HUES6 (cell line): Measurements from ENCODE around the gene RNASE7.

Experiments used
- H3K27ac ChIP-seq: 2 replicates; pipeline ENCODE4 v1.7.0; 2013; ENCODE audit warnings: low read depth, mild to moderate bottlenecking, low read length, inconsistent platforms
- H3K27me3 ChIP-seq: 2 replicates; pipeline ENCODE4 v1.6.1; 2013; ENCODE audit warnings: low read length; ENCODE audit not compliant: control insufficient read depth, insufficient read depth
- H3K36me3 ChIP-seq: 2 replicates; pipeline ENCODE4 v1.6.1; 2013; ENCODE audit warnings: low read length; ENCODE audit not compliant: control insufficient read depth, insufficient read depth
- H3K4me1 ChIP-seq: 2 replicates; pipeline ENCODE4 v1.6.1; 2013; ENCODE audit warnings: low read length; ENCODE audit not compliant: control insufficient read depth, insufficient read depth
- H3K4me3 ChIP-seq: 2 replicates; pipeline ENCODE4 v1.5.1; 2013; ENCODE audit warnings: low read depth, low read length
- H3K9ac ChIP-seq: one replicate; pipeline ENCODE4 v1.6.1; 2013; ENCODE audit warnings: mild to moderate bottlenecking, low read length
- H3K9me3 ChIP-seq: 2 replicates; pipeline ENCODE4 v1.6.1; 2013; ENCODE audit warnings: low read depth, low read length; ENCODE audit not compliant: control insufficient read depth, insufficient read depth

Gene RNASE7

DNA sequence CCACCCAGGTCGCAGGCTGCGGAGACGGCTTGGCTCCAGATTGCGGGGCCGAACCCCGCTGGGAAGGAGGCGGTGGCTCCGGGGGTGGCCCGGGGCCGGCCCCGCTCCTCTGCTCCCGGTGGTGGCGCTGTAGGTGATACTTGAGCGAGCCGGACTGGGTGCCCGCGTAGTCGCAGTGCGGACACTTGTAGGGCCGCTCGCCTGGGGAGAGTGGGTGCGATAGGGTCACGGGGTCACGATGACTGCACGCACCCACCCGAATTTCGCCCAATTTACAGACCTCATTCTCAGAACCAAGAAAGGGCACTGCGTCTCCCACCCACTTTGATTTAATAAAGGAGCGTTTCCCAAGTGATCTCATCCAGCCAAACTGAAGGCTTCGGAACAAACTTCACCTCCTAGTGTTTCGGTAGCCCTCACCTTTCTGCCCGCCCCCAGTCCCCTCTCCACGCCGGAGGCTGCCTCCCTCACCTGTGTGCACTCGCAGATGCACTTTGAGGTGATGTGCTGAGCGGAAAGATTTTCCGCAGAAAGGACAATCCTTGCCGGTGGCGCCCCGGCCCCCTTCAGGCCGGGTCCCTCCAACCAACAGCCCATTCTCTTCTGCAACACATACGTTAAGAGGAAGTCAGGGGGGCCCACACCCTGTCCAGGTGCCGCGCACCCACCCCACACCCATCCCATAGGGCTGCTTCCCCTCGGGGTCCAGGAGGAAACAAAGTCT is 48.9 kb downstream of the RNASE7 start:
- peaks cover 53% of the 10 kb centered on the region for H3K36me3 ChIP-seq

DNA sequence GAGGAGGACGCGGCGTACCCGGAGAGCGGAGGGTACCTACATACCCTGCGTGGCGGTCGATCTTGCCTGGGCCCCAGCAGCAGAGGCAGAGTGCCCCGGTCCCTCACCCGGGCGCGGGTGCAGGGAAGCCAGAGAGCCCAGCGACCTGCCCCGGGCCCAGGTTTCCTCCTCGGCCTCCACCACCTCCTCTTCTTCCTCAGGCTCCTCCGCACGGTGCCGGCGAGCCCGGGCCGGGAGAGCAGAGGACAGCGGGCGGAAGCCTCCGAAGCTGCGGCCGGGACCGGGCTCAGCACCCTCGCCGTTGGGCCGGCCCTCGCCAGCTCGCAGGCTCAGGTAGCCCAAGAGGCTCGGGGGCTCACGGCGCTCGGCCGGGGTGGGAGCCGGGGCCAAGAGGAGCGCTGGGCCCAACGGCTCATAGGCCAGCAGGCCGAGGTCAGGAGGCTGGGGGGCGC is 49.7 kb downstream of the RNASE7 start:
- no peak overlapping the region for H3K9ac ChIP-seq
- no peak overlapping the region for H3K27ac ChIP-seq
- H3K4me3 ChIP-seq: no peak overlapping the region
- H3K4me1 ChIP-seq: peaks cover 34% of the 10 kb centered on the region
- H3K36me3 ChIP-seq: peaks cover 47% of the 10 kb centered on the region
- no peaks in the 10 kb centered on the region for H3K9me3 ChIP-seq
- H3K27me3 ChIP-seq: no peaks in the 10 kb centered on the region

More for the DNA sequence above, 48.9 kb downstream of the RNASE7 start:
- H3K9me3 ChIP-seq: no peaks in the 10 kb centered on the region
- H3K9ac ChIP-seq: no peak overlapping the region
- H3K27ac ChIP-seq: no peak overlapping the region
- no peak overlapping the region for H3K4me3 ChIP-seq
- peaks cover 27% of the 10 kb centered on the region for H3K4me1 ChIP-seq
- no peaks in the 10 kb centered on the region for H3K27me3 ChIP-seq

DNA sequence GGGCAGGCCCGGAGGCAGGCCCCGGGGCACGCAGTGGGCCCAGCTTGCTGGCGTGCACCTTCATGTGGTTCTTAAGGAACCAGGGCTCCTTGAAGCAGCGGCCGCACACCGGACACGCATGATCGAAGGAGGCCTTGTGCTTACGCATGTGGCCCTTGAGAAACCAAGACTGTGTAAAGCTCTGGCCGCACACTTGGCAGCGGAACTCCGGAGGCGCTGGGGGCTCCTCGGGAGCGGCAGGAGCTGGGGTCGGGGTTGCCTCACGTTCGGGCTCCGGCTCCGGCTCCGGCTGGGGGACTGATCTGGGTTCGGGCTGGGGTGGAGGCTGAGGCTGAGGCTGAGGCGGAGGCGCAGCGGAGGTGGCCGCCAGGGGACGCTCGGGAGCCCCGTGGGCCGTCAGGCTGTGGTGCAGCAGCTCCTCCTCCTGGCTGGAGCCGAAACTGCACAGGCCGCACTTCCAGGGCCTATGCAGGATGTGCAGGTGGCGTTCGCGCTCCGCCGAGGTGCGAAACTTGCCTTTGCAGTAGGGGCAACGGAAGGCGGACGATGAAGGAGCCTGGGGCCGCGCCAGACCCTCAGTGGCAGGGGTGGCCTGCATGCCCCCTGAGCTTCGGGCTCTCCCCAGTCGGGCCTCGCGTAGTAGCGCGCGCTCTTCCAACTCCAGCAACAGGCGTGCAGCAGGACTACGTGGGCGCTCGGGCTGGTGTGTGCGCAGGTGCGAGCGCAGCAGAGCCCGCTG is 50.3 kb downstream of the RNASE7 start:
- no peaks in the 10 kb centered on the region for H3K9me3 ChIP-seq
- H3K27me3 ChIP-seq: no peaks in the 10 kb centered on the region
- peaks cover 45% of the 10 kb centered on the region for H3K36me3 ChIP-seq
- H3K27ac ChIP-seq: no peak overlapping the region
- peaks cover 39% of the 10 kb centered on the region for H3K4me1 ChIP-seq
- H3K4me3 ChIP-seq: 0 out of 2 replicates have a peak overlapping the region, but pooled peaks have one; percentile 7
- no peak overlapping the region for H3K9ac ChIP-seq

DNA sequence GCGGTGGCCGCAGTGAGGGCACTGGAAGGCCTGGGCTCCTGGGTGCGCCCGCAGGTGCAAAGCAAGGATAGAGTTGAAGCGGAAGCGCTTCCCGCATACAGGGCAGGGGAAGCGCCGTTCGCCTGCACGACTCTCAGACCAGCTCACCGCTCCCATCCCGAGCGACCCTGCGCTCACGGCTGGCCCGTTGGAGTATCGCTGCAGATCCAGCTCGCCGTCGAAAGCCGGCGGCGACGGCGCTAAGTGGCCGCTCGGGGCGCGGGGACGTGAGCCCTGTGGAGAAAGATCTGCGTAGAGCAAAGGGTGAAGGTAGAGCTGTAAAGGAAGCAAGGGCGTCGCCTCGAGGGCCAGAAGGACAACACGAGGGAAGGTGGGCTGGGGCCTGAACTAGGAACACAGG is 50.9 kb downstream of the RNASE7 start:
- Histone ChIP-seq H3K4me3 (peak overlapping the region; percentile 48; the same call in 1 of the 2 replicates), H3K27ac (no peak overlapping the region), H3K4me1 (peaks cover 39% of the 10 kb centered on the region), H3K9me3 (no peaks in the 10 kb centered on the region), H3K27me3 (no peaks in the 10 kb centered on the region), H3K9ac (no peak overlapping the region), H3K36me3 (peaks cover 44% of the 10 kb centered on the region)
